ENCODE results near the gene PREX1.
"Not testable (repeated sequence)": the region's sequence is repeated elsewhere in the genome, so short reads cannot be mapped to it uniquely, and the experiment has no call there.

PREX1 gene

DNA sequence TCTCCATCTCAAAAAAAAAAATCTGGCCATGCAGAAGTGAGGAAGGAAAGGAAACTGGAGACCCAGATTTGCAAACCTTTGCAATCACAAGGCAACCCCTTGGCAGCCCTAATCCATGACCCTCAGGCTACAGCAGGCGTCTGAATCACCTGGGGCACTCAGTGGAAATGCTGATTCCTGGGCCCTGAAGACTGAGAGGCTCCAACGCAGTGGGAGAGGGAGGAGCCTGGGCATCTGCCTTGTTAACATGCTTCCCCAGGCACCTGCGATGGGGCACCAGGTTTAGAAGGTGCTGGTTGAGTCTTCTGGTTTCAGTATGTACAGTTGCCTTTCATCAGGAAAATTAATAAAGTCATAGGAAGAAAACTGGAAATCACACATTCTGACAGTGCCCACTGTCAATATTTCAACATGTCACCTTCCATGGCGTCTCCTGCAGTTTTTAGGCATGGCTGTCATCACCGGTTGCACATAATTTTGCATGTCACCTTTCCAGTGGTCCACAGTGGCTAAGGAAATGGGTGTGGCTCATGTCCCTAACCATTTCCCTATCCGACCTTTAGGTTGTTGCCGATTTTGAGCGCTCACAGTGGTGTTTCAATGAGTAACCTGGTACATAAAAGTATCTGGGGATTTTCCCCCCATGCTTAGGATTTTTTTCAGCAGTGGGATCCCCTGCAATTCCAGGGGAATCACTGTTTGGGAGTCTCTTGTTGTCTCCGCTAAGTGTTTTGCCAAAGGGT lies 56.9 kb downstream of the PREX1 start:
- DNase-seq, result no peak

DNA sequence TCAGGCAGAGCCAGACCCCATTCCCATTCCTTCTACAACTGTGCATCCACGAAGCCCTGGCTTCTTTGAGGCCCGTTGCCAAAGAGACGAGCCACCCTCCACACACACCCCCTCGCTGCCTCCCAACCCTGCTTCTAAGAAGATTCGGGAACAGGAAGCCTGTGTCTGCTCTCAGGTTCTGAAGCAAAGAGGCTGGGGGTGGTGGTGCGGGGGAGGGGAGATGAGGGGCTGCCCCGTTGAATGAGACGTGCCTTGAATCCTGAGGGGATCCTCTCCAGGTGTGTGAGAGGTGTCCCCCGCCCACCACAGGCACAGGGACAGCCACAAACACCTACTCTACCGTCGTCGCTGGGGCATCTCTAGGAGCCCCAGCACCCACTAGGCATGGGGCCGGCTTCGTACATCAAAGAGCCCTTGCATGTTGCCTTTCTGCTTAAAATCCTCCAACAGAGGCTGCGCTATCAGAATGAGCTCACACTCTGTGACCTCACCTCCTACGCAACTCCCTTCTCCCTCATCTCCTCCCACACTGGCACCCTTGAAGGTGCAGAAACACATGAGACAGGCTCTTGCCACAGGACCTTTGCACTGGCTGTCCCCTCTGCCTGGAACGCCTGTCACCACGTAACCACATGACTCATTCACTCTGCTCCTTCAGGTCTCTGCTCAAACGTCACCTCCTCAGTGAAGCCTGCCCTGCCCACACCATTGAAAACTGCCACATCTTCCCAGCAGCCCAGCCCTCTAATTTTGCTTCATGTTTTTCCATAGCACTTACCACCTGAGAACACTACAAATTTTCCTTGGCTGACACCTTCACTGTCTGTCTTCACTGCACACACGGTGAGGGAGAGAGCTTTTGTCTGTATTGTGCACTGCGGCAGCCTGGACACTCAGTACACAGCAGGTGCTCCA lies 58.5 kb downstream of the PREX1 start:
- peak; percentile 89 for DNase-seq

DNA sequence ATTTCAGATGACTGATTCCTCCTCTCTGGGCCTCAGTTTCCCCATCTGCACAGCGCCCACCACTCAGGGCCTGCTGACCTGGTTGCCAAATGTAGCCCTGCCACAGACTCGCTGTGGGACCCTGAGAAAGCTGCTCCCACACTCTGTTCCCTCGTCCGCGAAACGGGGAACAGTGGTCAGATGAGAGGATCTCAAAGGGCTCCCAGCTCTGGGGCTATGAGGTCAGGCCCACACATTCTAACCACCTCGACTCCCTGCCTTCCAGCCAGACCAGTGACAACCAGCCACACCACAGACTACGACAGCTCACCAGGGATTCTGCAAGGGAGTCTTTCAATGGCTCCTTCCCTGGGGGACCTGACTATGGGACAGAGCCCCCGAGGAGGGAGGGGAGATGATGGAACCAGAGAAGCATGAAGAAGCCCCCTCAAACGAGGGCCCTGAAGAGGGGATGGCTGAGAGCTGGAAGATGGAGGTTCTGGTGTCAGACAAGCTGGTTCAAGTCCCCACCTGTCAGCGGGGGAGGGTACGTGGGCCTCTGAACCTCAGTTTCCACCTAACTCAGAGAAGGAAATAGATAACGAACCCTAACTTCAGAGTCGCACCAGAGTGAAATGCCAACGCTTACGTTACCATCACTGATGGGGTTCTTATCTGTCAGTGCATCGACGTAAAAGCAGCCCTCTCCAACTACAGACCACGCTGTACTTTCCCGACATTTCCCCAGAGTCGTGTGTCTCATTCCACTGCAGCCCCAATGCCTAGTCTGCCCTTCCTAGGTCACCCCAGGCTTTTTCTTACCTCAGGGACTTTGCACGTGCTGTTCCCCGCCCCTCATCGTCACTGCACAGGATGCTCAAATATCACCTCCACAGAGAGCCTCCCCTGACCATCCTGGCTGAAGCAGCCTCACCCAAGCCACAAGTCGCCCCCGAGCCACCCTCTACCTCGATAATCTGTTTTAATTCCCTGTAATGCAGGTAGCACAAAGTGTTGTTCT lies 60.5 kb downstream of the PREX1 start:
- no peak for DNase-seq

DNA sequence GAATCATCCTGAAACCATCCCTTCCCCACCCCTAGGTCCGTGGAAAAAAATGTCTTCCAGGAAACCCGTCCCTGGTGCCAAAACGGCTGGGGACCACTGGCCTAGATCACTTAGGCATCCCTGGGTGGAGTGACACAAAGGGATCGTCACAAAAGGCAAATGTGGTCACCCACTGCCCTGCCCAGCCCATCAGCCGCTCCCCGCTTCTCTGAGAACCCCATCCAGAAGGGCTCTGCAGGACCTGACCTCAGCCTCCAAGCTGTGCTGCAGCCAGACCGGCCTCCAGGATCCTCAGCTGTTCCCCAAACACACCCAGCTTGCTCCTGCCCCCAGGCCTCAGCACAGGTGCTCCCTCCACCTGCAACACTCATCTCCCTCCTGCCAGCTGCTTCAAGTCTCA lies 61.6 kb downstream of the PREX1 start:
- DNase-seq, result no peak

DNA sequence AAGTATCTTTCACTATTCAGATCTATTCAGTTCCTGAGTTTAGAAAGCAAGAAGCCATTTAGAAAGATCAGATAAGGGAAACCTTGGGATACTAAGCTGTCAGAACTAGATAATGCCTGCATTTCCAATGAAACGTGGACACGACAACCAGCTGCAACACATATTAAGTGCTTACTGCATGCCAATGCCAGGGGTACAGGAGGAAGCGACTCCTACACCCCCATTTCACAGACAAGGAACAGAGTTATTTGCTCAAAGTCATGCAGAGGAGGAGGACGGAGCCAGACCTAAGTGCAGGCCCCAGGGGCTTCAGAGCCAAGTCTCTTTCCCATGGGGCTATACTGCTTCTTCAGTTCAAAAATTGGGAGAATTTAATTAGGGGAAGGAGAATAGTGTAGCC lies 62.4 kb downstream of the PREX1 start:
- no peak for DNase-seq

DNA sequence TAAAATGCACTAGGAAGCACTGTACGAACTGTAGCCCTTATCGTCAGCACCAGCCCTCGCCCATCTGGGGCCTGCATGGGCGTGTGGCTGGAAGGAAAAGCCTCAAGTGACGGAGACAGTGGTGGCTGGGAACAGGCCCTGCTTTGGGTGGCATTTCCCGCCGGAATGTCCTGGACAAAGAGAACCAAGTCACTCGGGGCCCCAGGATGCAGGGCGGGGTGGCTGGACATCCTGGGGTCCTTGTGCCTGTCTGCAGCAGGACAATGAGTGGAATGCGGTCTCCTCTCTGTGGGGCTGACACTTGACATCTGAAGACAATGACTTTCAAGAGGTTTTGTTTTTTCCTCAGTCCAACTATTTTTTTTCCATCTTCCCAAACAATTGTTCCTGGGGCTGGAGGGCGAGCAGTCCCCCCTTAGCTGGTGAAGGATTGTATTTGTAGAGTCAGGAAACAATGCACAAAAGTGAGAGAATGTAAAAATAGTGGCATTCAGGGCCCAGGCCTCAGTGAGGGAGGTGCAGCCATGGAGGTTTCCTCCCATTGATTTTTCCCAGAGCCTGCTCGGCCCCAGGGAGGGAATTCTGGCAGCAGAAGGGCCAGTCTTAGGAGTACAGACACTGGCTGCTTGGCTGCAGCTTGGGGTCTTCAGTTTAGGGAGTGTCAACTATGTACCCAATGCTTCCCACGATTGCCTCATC lies 64.4 kb downstream of the PREX1 start:
- DNase-seq, result no peak

DNA sequence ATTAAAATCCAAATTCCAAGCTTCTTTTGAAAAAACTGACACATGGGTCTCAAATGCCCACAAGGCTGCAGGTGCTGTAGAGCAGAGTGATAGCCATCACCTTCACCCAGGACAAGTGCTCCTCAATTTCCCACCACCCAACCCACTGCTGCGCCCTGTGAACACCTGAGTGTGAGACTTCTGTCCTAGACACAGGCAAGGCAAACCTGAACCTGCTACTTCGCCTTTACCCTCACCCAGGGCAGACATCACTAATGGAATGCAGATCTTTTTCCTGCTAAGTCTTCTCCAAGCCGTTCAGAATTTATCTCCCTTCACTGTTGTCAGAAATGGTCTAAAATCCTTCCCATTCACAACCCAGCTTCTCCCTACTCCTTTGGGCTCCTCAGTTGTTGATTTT lies 65.9 kb downstream of the PREX1 start:
- no peak for DNase-seq

DNA sequence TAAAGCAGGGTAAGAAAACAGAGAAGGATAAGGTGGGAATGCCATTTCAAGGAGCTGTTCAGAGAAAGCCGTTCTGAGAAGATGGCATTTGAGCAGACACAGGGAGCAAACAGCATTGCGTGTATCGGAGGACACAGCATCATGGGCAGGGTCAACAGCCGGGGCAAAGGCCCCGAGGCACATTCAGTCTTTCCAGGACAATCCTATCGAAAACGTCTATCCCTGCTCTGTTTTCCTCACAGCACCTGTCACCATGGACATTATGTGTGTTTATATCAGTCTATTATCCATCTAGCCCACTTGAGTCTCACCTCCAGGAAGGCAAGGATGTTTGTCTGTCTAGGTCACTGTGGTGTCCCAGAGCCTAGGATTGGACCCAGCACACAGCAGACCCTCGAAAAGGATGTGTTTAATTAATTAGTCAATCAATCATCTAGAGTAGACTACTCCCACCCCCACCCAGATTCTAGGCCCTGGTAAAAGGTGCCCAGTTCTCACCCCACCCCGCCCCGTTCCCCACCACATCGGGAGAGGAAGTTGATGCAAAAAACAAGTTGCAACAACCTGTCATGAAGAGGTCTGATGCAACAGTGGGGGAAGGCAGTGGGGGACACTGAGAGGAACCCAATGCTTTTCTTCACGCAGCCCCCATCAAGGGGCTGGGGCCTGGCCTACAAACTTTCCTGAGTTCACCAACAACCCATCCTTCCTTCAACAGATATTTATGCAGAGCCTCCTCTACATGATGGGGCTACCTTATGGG lies 66.6 kb downstream of the PREX1 start:
- DNase-seq, result peak; percentile 38

DNA sequence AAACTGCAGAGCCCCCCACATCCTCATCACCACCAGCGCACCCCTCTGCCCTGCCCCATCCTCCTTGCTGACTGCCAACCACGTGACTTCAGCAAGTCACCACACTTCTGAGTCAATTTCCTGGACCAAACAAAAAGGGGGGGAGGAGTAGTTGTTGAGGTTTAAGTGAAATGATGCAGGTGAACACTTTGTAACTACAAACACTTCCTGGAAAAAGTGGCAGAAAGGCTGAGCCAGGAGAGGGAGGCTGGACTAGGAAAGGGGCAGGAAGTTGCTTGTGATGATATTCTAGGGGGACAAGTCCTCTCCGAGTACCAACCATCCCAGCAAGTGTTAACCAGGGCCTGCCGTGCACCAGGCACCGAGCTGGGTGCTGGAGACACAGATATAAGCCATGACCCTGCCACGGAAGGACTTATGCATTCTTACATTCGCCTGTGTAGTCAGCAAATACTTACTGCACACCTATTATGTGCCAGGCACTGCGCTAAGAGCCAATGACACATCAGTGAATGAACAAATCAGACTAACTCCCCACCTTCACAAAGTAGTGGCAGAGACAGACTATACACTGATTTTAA lies 67.3 kb downstream of the PREX1 start:
- DNase-seq, result peak; percentile 59

DNA sequence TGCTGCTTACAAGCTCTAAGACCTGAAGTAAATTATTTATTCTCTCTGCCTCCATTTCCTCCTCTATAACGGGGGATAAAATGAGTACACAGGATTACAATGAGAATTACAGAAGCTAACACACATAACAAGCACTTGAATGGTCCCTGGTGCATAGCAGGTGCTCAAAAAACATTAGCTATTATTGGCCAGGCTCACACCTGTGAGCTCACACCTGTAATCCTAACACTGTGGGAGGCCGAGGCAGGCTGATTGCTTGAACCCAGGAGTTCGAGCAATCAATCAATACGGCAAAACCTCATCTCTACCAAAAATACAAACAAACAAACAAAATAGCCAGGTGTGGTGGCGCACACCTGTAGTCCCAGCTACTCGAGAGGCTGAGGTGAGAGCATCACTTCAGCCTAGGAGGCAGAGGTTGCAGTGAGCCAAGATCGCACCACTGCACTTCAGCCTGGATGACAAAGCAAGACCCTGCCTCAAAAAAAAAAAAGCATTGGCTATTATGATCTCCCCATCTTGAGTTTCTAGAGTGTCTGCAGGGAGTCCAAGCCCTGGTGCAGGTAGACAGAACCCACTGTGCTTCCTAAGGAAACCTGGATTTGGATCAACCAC lies 68.1 kb downstream of the PREX1 start:
- DNase-seq, result no peak

DNA sequence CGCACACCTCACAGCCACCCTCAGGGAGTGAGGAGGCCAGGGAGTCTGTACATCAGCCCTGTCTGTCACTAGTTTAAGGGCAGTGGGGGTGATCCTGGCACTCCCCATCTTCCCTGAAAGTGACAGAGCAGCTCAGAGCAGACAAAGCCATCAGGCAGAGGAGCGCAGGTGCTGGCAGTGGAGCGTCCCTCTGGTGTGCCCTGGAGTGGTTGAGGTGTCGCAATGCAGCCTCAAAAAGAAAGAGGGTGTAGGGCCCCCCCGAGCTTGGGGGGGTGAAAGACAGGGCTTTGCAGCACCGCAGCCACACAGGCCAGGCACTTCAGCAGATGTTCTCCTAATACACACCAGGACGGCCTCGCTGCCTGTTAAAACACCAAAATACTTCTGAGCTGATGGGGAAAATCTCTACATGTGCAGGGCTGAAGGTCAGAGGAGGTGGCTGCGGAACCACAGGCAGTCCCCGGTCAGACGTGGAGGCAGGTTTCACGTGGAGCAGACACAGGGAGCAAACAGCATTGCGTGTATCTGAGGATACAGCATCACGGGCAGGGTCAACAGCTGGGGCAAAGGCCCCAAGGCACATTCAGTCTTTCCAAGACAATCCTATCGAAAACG lies 69.5 kb downstream of the PREX1 start:
- no peak for DNase-seq

DNA sequence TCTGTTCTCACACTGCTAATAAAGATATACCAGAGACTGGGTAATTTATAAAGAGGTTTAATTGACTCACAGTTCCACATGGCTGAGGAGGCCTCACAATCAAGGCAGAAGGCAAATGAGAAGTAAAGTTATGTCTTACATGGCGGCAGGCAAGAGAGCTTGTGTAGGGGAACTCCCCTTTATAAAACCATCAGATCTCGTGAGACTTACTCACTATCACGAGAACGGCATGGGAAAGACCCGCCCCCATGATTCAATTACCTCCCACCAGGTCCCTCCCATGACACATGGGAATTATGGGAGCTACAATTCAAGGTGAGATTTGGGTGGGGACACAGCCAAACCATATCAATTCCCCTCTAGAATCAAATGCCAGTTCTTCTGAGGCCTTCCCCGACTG lies 71.0 kb downstream of the PREX1 start:
- DNase-seq, result not testable (repeated sequence)

DNA sequence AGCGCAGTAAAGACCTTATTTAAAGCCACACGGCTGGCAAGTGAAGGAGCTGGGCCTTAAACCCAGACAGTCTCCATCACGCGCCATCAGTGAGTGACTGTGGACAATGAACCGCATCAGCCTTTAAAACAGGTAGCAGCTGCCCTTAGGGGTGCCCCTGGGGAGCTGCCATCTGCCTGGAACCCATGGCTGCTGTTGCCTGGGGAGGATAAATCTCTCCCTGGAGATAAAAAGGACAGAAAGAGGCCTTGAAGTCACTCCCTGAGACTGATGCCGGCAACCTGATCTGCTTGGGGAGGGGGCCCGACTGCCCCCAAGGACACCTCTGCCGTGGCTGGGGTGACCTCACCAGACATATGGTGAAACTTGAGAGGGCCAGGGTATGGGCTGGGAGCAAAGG lies 73.5 kb downstream of the PREX1 start:
- DNase-seq, result no peak

DNA sequence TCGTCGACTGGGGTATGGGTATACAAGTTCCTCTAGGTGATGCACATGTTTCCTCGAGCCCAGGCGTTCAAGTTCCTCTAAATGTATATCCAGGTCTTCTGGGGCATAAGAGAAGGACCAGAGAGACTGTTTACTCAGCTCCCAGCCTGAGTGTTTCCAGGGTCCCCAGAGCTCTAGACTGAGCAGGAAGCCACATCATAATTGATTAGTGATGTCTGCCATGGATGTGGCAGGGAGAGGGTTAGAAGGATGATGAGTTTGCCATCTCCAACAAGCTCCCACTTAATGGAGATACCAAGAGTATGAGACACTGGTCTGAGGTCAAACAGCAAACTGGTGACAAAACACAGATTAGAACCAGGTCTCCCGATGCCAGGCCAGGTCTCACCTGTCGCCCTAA lies 74.8 kb downstream of the PREX1 start:
- no peak for DNase-seq

DNA sequence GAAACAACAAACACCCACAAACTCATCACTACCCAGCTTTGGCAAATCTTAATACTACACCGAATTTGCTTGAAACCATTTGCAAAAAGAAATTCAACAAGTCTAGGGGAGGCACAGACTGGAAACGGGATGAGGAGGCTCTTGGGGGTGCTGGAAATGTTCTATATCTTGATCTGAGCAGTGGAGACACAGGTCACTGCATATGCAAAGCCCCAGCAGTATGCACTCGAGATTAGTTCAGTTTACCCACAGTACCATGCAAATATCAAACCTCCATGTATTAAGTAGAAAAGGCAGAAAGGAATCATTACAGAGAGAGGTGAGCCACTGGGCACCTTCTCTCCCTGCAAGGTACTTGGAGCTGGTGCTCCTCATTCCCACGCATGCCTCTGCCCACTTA lies 75.9 kb downstream of the PREX1 start:
- DNase-seq, result no peak

DNA sequence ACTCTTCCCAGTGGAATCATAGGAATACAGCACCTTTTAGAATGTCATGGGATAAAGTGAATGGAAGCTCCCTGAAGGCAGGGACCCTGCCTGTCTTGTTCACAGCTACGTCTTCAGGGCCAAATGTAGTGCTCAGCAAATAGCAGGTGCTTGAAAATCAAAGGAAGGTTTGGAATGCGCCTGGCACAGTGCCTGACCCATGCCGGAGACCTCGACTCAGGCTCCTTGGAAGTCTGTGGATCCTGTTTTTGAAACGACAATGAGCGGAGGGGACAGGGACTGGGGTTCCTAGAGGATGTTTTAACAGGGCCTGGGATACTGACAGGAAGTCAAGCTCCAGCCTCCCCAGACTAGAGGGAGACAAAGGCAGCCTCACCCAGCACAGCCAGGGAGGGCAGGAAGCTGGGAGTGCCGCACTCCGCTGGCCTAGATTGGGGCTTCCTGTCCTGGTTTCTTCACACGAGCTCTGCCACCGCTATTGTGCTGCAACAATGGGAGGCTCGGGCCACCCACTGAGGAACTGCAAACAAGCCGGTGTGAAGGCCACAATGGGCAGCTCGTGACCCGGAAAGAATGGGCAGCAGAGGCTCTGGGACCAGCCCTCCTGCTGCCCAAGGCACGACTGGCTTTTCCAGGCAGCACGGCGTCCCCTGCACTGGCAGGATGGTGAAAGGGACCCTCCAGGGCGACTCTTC lies 76.7 kb downstream of the PREX1 start:
- peak; percentile 24 for DNase-seq

DNA sequence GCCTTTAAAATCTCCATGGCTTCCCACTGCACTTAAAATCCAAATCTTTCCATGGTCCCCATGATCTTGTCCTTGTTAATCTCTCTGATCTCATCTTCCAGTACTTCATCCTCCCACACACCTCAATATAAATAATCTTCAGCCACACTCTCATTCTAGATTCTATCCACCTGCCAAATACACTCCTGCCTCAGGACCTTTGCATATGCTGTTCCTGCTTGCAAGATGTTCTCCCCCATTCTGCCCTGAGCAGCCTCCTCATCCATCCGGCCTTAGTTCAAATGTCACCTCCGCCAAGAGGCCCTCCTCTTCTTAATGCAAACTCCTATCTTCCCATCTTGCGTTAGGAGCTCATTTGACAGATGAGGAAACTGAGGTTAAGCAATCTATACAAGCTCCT lies 77.4 kb downstream of the PREX1 start:
- DNase-seq, result no peak

DNA sequence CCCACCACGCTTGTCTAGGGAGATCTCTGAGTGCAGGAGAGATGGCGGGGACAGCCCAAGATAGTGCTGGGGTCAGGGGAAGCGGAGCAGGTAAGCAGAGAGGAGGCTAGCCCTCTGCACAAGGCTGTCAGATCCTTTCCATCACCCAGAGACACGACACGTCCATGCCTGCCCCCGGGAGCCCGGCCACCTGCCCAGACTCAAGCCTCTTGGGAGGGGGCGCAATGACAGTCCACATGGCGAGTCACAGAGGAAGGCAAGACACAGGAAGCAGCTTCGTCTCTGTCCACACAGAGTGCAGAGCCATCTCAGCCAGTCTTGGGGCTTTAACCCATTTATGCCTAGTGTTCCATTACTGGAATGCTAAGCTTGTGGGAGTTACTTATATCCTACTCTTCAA lies 78.4 kb downstream of the PREX1 start:
- DNase-seq, result no peak

DNA sequence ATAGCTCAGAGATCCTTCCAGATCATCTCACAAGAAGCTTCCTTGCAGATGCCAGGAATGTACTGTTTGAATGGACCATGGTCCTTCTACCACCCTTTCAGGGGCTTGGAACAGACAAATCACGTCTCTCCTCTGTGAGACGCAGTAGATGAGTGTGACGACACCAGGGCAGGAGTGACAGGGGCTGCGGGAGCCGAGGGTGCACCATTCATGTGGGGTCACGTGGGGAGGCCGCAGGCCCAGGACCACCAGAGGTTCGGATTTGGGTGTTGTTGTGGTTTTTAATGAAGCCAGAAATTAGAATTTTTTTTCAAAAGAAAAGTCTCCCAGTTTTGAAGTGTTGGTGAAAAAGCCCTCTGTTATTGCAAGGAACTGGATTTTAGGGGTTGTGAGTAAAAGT lies 79.2 kb downstream of the PREX1 start:
- DNase-seq, result no peak

Measured in activated naive CD4-positive, alpha-beta T cell treated with anti-CD3 and anti-CD28 coated beads, Interleukin-2, amount 50 U/mL, for 16 hours (primary cell).